HG02763 (cell line): Measurements from ENCODE around the gene MANBA.
"Not testable (repeated sequence)": the region's sequence is repeated elsewhere in the genome, so short reads cannot be mapped to it uniquely, and the experiment has no call there.

Experiments used
- ATAC-seq: cut with Tn5 transposase; IDR thresholded peaks from one replicate; pipeline ENCODE4 v1.9.1; 2021; ENCODE audit warnings: mild to moderate bottlenecking, moderate library complexity; ENCODE audit not compliant: unreplicated experiment

Gene MANBA

GRCh38 chr4:102625232-102625930 is 135.4 kb downstream of the MANBA start:
- ATAC-seq = peak; percentile 89

- no peak for ATAC-seq
Measured at GRCh38 chr4:102624505-102624904, 136.3 kb downstream of the MANBA start.

- no peak for ATAC-seq
Measured at GRCh38 chr4:102623622-102624021, 137.1 kb downstream of the MANBA start.

- ATAC-seq = no peak
Measured at GRCh38 chr4:102620697-102621497, 139.9 kb downstream of the MANBA start.

- not testable (repeated sequence) for ATAC-seq
Measured at GRCh38 chr4:102619776-102620631, 140.8 kb downstream of the MANBA start.

- not testable (repeated sequence) for ATAC-seq
Measured at GRCh38 chr4:102619021-102619420, 141.7 kb downstream of the MANBA start.

- no peak for ATAC-seq
Measured at GRCh38 chr4:102616636-102617035, 144.1 kb downstream of the MANBA start.

GRCh38 chr4:102614801-102615200 is 146.0 kb downstream of the MANBA start:
- ATAC-seq = no peak

GRCh38 chr4:102612824-102613366 is 147.9 kb downstream of the MANBA start:
- no peak for ATAC-seq

GRCh38 chr4:102612210-102612609 is 148.6 kb downstream of the MANBA start:
- ATAC-seq = no peak

- ATAC-seq = no peak
Measured at GRCh38 chr4:102610476-102610875, 150.3 kb downstream of the MANBA start.

- ATAC-seq = no peak
Measured at GRCh38 chr4:102610007-102610406, 150.8 kb downstream of the MANBA start.

GRCh38 chr4:102608190-102608589 is 152.6 kb downstream of the MANBA start:
- ATAC-seq = no peak

- ATAC-seq = no peak
Measured at GRCh38 chr4:102606846-102607450, 153.8 kb downstream of the MANBA start.

GRCh38 chr4:102606261-102606660 is 154.5 kb downstream of the MANBA start:
- ATAC-seq = no peak

GRCh38 chr4:102604222-102604940 is 156.4 kb downstream of the MANBA start:
- no peak for ATAC-seq

- no peak for ATAC-seq
Measured at GRCh38 chr4:102601586-102602227, 159.1 kb downstream of the MANBA start.

- ATAC-seq = no peak
Measured at GRCh38 chr4:102600689-102601088, 160.1 kb downstream of the MANBA start.

GRCh38 chr4:102599886-102600285 is 160.9 kb downstream of the MANBA start:
- ATAC-seq = no peak
